Measurements from ENCODE around the gene TAS2R3.
"Not testable (repeated sequence)": the region's sequence is repeated elsewhere in the genome, so short reads cannot be mapped to it uniquely, and the experiment has no call there.

TAS2R3 gene, protein sequence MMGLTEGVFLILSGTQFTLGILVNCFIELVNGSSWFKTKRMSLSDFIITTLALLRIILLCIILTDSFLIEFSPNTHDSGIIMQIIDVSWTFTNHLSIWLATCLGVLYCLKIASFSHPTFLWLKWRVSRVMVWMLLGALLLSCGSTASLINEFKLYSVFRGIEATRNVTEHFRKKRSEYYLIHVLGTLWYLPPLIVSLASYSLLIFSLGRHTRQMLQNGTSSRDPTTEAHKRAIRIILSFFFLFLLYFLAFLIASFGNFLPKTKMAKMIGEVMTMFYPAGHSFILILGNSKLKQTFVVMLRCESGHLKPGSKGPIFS

DNA sequence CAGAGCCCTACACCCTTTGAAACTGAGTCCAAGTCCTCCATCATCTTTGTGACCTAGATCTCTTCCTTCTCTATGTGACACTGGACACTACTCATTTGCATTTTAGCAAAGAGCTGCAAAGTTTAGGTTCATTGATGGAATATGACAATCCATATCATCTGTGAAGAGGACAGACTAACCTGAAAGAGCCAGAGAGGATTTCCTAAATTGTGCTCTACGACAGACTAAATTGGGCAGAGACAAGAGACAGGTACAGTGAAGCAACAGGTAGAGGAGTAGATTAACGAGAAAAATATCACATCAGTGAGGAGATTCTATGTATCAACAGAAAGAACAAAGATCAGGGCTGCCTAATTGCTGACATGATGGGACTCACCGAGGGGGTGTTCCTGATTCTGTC is at the start of gene TAS2R3:
TSS of gene TAS2R3 (plus strand) at position 301 of the 400 bp plus-strand sequence. CDS start at position 363, 62 bp downstream.
- no peak for DNase-seq (ENCODE audit: low spot score)

DNA sequence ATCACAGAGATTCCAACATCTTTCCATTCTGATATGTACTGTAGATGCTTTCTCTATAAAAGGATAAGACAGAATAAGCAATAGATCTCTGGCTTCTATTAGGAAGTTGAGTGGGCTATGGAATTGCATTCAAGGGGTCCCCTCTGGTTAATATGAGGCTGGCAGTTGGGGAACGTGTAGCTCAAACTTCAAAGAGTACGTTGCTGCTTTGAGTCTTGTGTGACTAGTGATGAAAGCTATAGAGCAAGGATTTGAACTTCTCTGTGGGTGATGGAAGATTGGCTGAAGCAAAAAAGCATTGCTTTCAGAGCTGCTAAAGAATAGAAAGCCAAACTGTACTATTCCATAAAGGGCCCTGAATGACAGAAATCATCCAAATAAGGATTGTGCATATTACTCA is 49.3 kb upstream of the TAS2R3 start:
- DNase-seq (ENCODE audit: low spot score) = no peak

DNA sequence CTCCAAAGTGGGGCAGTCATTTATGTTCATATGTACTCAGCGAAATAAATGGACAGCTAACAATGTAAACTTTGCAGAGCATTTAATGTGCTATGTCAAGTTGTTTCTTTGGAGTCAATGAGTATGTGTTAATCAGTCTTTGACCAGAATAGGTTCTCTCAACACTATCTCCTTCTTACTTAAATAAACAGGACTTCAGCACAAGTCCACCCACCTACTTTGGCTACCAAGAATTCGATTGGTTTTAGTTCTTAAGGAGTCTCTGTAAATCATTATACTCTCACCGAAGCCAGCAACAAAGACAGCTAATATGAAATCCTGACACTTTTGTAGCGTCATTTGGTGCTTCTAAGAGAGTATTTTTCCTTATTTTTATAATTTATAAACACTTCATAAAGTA is 48.9 kb upstream of the TAS2R3 start:
- no peak for DNase-seq (ENCODE audit: low spot score)

DNA sequence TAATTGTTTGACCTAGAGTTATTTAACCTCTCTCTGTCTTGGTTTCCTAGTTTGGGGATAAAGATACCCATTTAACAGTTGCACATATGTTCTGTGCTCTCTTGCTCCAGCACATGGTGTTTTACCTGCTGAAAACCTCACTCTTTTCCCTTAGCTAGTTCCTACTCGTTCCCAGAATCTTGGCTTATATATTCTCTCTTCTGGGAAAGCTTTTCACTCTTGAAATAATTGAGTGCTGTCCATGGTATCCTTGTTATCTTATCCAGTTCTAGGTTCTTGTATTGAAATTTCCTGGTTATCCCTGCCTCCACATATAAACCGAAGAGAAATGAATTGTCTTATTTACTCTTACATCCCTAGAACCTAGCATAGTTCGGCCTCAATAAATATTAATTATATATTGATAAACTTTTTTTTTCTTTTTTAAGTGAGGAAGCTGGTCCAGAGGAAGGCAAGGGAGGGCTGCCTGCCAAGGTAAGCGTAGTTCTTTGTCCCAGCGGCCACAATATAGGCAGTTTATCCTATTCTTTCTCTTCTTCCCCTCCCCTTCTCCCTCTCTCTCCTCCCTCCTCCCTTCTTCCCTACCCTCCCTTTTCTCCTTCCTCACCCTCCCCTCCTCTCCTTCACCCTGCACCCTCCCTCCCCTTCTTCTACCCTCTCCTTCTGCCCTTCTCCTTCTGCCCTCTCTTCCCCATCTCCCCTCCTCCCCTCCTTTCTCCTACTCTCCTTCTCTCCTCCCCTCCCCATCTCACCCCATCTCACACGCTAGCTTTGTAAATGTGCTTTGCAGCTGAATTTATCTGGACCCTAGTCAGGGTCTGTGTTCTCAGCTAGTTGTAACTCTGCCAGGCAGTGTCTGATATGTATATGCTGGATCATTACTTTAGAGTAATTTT is 47.9 kb upstream of the TAS2R3 start:
- no peak for DNase-seq (ENCODE audit: low spot score)

DNA sequence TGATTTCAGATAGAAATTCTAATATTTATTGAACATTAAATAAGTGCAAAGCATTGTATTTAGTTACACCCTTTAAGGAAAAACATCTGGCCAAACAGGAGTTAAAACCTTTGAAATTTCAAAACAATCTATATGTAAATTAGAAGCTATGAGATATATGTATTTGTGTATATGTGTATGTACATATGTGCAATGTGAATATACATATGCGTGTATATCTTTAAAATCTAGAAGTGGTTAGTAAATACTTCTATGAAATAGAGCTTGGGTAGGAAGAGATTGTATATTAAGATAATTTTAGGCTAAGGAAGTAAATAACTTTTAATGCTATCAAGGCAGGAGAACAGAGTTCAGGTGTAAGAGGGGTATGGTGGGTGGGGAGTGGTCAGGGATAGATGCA is 46.4 kb upstream of the TAS2R3 start:
- no peak for DNase-seq (ENCODE audit: low spot score)

DNA sequence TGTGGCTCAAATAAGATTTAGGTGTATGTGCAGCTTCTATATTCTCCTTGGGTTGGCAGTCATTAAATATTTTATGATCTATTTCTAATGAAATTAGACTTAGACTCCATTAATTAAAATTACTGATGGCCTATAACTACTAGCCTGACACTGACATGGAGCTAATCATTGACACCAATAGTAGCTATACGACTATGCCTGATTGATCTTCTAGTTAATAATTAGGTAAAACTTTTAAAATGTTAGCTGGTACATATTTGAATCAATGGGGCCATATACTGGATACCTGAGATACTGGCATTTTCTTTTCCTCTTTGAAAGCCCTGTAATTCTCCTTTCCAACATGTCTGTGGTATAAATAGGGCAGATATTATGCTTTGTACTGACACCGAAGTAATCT is 41.4 kb upstream of the TAS2R3 start:
- DNase-seq (ENCODE audit: low spot score) = no peak

DNA sequence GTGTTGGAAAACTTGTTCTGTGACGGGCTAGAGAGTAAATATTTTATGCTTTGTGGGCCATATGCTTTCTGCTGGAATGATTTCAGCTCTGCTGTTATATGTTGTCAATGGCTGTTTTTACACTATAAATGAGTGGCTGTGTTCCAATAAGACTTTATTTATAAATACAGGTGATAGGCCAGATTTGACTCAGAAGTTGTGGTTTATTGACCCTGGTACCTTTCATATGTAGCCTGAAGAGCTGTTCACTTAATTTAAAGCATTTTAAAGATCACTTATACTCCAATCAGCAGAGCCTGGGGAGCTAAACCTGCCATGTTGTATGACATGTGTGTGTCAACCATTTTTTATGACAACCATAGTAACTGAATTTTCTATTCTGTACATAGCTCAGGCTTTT is 34.9 kb upstream of the TAS2R3 start:
- DNase-seq (ENCODE audit: low spot score) = no peak

DNA sequence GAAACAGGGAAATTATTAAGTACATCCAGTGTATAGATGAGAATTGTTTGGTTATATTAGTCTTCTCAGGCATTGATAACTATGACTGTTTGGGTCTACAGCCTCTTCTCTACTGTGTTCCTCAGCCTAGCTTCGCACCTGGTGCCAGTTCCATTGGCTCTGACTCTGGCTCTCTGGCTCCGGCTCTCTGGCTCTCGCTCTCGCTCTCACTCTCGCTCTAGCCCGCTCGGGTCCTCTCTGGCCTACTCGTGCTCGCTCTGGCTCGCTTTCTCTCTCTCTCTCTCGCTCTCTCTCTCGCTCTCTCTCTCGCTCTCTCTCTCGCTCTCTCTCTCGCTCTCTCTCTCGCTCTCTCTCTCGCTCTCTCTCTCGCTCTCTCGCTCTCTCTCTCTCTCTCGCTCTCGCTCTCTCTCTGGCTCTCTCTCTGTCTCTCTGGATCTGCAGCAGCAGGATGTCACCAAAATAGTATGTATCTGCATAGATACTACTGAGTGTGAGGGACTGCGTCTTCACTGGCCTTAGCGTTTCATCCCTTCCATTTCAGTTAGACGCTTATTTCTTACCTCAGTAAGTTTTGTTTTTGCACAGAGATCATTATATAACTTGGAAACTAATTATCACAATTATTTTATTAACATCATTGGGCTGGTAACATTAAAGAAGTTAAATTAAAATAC is 32.3 kb upstream of the TAS2R3 start:
- no peak for DNase-seq (ENCODE audit: low spot score)

DNA sequence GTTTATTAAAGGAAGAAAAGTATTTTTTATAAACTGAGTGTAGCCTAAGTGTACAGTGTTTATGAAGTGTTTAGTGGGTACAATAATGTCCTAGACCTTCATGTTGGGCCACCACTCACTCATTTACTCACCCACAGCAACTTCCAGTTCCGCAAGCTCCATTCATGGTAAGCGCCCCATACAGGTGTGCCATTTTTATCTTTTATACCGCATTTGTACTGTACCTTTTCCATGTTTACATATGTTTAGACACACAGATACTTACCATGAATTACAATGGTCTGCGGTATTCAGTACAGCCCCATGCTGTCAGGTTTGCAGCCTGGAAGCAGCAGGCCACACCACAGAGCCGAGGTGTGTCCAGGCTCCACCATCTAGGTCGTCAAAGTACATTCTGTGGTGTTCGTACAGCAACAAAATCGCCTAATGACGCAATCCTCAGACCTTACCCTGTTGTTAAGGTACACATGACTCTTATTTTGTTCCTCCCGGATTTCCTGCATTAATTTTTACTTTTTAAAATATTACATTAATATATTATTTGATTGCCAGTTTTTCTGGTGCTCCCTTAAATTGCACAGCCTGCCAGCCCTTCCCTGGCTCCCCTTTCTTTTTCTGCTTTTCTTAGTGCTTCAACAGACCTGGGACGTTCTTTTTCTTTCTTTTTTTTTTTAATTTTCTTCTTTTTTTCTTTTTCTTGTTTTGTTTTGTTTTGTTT is 26.6 kb upstream of the TAS2R3 start:
- DNase-seq (ENCODE audit: low spot score) = no peak

DNA sequence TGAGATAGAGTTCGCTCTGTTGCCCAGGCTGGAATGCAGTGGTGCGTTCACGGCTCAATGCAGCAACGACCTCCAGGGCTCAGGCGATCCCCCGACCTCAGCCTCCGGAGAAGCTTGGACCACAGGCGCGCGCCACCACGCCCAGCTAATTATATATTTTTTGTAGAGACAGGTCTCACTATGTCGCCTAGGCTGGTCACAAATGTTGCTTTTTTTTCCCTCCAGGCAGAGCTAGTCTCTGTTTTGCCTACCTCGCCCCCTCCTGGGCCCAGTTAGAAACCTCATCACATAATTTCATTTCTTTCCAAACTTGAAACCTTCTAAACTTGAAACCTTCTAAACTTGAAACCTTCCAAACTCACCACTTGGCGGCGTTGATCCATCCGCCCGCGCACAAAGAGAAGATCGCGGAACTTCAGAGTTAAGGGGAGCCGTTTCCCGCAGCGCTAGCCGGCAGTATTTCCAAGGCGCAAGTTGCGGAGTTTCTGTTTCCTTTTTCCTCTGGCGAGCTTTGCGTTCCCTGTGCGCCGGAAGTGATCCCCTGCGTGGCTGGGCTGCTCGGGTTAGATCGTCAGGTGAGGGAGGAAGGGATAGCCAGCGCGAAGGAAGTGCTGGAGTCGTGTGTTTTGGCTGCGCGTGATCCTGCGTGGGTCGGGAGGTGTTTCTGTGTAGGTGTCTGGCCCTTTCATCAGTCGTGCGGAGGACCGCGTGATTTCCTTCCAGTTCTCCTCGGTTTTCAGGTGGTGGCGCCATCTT is 25.9 kb upstream of the TAS2R3 start, which contains the start of gene SSBP1:
TSS of gene SSBP1 (plus strand) at position 523 of the 756 bp plus-strand sequence. CDS start 809 bp downstream, outside the sequence.
- DNase-seq (ENCODE audit: low spot score) = peak; percentile 89

DNA sequence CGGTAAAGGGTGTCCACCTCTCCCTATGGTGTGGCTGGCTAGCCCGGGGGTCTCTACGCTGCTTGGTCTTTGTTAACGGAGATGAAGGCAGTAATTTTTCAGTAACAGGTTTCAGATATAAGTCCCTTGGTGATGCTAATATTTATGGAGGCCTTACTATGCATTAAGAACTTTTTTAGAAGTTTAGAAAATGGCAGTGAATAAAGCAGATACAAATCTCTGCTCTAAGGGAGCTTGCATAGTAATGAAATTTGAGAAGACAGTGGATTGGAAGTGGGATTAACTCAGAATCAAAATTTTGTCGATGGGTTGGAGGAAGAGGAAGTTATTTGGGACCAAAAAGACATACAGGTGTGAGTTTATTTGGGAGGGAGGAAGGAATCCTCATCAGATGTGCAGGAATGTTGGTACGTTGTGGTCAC is 25.3 kb upstream of the TAS2R3 start:
- DNase-seq (ENCODE audit: low spot score) = no peak

DNA sequence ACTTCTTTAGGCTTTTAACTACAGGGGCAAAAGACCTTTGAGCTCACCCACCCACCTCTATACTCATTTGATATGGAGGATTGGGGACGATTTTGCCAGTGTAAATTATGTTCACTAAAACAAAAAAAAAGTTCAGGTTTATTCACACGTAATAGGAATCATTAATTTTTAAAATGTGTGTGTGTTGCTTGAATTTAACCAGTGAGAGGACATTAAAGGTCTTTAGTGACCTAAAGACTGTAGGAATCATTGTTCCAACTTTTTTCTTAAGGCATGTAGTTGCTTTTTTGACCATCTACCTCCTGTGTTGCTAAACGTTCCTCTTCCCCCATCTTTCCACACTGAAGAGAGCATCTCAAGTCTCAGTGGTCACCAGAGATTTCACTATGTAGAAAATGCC is 24.6 kb upstream of the TAS2R3 start:
- DNase-seq (ENCODE audit: low spot score) = no peak

DNA sequence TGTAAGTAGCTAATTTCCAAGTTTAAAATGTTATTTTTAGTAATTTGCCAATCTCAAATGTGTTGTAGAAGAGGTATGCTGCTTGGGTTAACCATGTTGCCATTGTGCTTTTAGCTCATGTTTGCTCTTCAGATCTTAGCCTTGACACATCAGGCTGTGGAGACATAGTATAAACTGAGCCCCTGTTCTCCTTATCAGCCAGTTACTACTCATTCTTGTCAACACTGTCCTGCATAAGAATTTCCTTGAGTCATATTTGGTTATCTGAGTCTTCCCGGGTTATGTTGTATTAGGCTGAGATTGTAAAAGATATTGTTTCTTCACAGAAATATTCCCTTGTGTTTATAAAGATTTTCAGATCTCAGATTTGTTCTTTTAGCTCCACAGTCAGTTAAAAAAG is 21.7 kb upstream of the TAS2R3 start:
- no peak for DNase-seq (ENCODE audit: low spot score)

DNA sequence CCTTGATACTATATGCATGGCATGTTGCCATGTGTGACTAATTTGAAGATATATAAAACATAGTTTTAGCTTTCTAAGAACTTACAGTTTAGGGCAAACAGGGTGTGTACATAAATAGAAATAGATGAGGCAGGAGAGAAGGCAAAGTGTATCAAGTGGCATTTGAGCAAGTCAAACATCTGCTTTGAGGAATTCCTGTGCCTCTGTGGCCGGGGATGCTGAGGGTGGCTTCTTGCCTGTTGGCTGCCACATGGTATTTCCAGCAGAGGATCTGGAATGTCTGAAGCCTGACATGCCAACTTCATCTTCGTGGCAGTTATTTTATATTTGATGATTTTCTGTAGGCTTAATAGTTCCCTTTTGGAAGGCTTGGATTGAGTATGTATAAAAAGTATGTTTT is 19.8 kb upstream of the TAS2R3 start:
- DNase-seq (ENCODE audit: low spot score) = no peak

DNA sequence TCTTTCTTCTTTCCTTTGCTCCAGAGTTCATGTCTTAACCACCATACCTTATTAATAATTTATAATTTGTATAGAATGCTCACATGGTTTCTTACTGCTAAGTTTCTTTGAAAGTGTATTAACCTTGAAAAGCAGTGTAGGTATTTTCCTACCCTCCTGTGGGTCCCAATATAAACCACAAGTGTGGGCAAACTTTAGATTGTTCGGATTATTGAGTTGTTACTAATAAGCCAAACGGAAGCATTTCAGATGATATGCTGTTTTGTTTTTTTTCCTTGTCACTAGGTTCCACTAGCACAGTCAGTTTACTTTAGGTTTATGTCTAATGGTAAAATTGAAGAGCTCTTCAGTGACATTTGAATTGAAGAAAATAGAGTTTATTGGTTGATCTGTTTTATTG is 15.5 kb upstream of the TAS2R3 start:
- no peak for DNase-seq (ENCODE audit: low spot score)

DNA sequence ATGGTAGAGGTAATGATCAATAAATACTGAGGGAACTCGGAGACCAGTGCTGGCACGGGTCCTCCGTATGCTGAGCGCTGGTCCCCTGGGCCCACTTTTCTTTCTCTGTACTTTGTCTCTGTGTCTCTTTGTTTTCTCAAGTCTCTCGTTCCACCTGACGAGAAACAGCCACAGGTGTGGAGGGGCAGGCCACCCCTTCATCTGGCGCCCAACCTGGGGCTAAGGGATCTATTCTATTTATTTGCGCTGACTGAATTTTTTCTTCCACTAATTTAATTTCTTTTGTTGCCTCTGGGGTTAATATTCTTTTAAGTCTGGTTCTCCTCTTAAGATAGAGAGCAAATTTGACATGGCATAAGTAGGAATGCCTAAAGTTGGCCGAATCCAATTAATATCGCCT is 12.0 kb upstream of the TAS2R3 start:
- DNase-seq (ENCODE audit: low spot score) = not testable (repeated sequence)

DNA sequence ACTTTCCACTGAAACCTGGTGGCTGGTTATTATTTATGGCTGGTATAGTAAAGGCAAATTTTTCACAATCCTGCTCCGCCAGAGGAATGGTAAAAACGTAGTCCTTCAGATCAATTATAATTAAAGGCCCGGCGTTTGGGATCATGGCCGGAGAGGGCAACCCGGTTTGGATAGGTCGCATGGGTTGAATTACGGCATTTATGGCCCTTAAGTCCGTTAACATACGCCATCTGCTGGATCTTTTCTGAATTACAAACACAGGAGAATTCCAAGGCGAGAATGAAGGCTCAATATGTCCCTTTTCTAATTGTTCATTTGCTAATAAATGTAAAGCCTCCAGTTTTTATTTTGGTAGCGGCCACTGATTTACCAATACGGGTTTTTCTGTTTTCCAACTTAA is 11.3 kb upstream of the TAS2R3 start:
- DNase-seq (ENCODE audit: low spot score) = no peak

DNA sequence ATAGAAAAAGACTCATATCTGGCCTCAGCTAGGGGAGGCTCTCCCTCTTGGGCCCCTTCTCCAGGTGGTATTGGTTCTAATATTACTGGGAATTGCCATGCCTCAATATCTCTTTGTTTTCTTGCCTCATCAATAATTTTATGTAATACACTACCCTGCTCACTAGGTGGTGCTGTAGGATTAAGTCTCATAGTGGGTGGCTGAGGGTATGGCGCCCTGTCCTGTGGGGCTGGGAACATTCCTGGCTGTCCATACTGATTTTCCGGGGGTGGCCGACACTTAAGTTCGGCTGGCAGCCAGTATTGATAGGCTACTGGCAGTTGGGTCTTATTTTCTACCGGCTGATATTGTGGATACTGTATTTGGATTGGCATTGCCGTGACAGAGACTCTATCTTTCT is 9.0 kb upstream of the TAS2R3 start:
- DNase-seq (ENCODE audit: low spot score) = peak; percentile 13

DNA sequence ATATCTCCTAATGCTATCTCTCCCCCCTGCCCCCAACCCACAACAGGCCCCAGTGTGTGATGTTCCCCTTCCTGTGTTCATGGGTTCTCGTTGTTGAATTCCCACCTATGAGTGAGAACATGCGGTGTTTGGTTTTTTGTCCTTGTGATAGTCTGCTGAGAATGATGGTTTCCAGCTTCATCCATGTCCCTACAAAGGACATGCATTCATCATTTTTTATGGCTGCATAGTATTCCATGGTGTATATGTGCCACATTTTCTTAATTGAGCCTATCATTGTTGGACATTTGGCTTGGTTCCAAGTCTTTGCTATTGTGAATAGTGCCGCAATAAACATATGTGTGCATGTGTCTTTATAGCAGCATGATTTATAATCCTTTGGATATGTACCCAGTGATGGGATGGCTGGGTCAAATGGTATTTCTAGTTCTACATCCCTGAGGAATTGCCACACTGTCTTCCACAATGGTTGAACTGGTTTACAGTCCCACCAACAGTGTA is 6.2 kb downstream of the TAS2R3 start:
- not testable (repeated sequence) for DNase-seq (ENCODE audit: low spot score)

DNA sequence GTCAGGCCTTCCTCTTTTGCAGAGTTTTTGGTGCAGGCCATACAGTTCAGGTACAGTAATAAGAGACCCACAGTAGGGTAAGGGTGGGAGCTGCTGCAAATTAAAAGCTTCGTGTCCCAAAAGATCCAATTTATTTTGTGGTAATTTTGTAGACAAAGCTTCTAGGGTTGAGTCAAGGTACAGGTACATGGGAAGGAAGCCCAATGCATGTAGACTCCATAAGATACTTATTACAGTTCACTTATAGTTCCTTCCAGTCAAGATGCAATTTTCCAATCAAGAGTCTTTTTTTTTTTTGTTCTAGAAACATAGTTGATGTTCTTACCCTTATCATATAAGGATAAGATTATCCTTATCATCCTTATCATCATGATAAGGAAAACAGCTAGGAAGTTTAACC is 12.5 kb downstream of the TAS2R3 start, which contains the start of gene TAS2R4:
TSS of gene TAS2R4 (plus strand) at position 301 of the 400 bp plus-strand sequence. CDS start 1,815 bp downstream, outside the sequence.
- DNase-seq (ENCODE audit: low spot score) = no peak
